HG02642 (cell line): Measurements from ENCODE around the gene ZACN.
A peak's percentile ranks its signal among the peaks of the same experiment; 100 is the strongest.

Experiments used
- ATAC-seq: cut with Tn5 transposase; IDR thresholded peaks from one replicate; pipeline ENCODE4 v1.9.1; 2021; ENCODE audit warnings: mild to moderate bottlenecking; ENCODE audit not compliant: unreplicated experiment, poor library complexity

ZACN gene

DNA sequence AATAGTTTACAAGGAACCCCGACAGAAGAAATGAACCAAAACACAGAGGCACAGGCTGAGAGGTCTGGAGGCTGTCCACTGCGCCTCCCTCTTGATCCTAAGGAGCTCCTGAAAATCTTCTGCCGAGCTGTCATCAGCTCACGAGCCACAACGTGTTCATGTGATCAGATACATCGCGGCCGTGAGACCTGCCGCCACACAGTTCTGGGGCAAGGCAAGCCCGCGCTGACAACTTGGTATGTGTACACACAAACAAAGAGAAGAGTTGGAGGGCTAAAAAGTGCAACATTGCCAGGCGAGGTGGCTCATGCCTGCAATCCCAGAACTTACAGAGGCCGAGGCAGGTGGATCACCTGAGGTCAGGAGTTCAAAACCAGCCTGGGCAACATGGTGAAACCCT lies 17.0 kb downstream of the ZACN start:
- ATAC-seq = no peak

DNA sequence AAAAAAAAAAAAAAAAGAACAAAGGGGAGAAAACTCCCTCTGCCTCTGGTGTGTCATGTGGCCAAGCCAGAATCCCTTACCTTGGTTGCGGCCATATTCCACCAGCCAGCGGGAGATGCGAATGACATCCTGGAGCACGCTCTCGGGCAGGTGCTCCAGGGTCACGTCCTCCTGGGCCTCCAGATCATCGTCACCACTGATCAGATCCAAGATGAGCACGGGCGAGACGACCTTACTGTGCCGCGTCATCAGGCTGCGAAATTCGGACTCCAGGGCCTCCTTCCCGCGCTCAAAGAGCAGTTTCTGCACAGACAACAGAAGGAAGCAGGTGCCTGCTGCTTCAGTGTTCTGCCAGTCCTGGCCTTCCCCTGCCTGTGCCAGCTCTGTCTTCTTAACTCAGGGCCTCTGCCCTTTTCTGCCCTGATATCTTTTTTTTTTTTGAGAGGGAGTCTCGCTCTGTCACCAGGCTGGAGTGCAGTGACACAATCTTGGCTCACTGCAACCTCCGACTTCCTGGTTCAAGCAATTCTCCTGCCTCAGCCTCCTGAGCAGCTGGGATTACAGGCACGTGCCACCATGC lies 18.8 kb downstream of the ZACN start:
- ATAC-seq = no peak

DNA sequence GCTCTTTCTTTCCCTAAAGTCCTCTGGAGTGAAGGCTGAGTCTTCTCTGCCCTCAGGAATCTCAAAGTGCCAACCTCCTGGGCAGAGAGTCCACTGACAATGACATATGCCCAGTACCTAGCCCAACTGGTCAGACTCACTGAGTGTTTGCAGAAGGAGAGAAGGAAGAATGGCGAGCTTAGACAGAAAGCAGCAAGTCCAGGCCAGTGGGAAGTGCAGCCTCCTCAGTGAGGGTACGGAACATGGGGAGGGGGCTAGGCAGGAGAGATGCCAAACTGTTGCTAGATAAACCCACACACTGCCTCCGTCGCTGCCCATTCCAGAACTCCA lies 23.9 kb downstream of the ZACN start:
- no peak for ATAC-seq

DNA sequence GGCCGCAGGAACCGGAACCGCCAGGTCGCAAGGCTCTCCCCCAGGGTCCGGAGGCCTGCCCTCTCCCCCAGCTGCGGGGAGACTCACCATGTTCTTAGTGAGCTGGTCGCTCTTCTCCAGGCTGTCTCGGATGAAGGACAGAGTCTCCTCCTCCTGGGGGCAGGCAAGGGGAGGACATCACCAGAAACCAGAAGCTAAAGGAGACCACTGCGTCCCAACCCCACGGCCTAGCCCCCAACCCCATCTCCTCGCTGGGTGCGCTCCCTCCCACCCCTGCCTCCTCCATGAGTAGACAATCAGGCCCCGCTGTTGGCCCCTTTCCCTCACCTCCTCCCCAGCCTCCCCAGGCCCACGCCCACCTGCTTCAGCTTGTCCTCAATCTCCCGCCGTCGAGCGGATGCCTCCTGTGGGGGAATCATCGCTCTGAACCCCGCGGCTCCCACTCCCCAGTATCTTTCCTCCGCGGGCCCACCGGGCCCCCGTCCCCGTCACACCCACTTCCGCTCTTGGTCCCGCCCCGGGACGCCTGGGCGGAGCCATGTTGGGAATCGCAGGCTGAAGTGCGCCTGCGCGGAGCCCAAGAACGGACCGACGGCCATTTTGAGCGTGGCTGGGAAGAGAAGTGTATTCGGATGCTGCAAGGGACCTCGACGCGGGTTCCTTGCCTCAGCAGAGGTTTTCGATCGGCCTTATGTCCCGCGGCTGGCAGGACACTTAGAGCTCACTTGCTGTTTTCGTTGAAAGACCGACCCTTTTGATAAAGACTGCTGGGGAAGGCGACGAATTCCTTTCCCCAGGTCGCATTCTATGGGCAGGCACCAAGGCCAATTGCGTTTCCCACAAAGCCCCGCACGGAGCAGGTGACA lies 24.5 kb downstream of the ZACN start, which contains the start of gene EXOC7:
EXOC7 (minus strand) TSS at position 514 of the 866 bp plus-strand sequence; CDS start at position 419, 95 bp downstream.
- peak; percentile 89 for ATAC-seq

DNA sequence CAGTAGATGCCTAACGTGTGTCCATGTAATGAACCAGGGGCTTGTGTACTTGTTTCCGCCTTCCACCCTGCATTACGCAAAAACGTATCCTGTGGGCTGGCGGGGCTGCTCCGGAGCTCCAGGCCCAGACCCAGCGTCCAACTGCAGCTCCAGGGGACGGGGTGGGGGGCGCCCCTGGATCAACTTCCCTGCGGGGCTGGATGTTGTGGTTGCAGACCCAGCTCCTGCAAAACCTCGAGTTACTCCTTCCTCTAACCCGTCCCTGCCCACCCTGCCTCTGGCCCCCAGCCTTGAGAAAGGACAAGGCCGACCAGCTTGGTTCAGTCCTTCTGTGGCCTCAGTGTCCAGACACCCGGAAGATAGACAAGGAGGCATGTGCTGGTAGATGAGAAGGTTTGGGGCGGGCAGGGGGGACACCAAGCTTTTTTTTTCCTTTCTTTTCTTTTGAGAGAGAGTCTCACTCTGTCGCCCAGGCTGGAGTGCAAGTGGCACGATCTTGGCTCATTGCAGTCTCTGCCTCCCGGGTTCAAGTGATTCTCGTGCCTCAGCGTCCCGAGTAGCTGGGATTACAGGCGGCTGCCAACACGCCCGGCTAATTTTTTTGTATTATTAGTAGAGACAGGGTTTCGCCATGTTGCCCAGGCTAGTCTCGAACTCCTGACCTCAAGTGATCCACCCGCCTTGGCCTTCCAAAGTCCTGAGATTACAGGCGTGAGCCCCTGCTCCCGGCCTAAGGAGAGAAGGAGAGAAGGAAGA lies 25.3 kb downstream of the ZACN start:
- ATAC-seq = no peak

DNA sequence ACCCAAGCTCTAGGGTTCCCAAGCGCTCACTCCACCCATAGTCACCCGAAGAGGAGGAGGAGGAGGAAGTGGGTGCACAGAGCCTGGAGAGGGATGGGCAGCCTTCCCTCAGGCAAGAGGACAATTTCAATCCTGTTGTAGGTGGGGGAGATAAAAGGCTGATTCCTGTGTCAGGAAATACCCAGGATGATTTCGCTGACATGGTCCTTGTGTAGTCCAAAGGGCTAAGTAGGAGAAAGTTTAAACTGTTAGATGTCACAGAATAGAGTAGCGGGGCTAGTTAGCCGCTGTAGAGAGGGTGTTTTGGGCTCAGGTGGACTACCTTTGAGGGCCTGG lies 25.9 kb downstream of the ZACN start:
- no peak for ATAC-seq

DNA sequence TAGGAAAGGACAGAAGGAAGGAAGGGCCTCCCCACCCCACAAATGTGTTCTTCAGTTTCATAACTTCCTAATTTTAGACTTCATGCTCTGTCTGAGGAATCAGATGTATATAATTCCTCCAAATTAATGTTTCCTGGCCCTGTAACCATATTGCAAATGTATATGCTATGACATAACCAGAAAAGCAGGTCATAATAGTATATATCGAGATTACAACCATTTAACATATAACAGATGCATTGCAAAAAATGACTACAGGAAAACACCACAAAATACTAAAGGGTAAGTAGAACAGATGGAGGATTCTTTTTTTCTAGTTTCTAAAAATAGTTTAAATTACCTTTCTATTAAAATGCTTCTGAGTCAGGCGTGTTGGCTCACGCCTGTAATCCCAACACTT lies 27.7 kb downstream of the ZACN start:
- ATAC-seq = no peak

DNA sequence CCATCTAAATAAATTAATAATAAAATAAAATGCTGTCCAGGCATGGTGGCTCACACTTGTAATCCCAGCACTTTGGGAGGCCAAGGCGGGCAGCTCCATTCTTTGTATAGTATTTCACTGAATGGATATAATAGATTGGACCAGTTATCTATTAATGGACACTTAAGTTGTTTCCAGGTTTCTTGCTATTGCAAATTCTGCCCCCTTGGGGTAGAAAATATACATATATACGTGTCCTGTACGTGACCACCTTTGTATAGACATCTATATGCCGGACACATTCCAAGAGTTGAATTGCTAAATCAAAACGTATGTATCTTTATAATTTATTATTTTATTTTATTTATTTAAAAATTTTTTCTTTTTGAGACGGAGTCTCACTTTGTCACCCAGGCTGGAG lies 28.5 kb downstream of the ZACN start:
- ATAC-seq = no peak

DNA sequence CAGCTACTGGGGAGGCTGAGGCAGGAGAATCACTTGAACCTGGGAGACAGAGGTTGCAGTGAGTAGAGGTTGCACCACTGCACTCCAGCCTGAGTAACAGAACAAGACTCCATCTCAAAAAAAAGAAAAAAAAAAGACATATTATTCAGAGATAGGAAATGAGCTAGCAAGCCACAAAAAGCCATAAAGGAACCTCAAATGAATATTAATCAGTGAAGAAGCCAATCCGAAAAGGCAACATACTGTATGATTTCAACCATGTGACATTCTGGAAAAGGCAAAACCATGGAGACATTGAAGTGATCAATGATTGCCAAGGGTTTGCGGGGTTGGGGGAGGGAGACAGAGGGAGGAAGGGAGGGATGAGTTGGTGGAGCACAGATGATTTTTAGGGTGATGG lies 33.0 kb downstream of the ZACN start:
- no peak for ATAC-seq

DNA sequence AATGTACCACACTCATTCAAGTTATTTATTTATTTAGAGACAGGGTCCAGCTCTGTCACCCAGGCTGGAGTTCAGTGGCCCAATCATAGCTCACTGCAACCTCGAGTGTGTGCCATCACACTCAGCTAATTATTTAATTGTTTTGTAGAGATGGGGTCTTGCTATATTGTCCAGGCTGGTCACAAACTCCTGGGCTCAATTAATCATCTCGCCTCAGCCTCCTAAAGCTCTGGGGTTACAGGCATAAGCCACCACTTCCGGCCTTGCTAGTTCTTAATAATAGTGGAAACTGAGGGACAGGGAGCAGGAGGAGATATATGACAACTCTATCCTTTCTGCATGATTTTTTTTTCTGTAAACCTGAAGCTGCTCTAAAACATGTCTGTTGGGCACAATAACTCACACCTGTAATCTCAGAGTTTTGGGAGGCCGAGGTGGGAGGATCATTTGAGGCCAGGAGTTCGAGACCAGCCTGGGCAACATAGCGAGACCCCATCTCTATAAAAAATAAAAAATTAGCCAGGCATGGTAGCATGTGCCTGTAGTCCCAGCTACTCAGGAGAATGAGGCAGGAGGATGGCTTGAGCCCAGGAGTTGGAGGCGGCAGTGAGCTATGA lies 36.3 kb downstream of the ZACN start:
- no peak for ATAC-seq

DNA sequence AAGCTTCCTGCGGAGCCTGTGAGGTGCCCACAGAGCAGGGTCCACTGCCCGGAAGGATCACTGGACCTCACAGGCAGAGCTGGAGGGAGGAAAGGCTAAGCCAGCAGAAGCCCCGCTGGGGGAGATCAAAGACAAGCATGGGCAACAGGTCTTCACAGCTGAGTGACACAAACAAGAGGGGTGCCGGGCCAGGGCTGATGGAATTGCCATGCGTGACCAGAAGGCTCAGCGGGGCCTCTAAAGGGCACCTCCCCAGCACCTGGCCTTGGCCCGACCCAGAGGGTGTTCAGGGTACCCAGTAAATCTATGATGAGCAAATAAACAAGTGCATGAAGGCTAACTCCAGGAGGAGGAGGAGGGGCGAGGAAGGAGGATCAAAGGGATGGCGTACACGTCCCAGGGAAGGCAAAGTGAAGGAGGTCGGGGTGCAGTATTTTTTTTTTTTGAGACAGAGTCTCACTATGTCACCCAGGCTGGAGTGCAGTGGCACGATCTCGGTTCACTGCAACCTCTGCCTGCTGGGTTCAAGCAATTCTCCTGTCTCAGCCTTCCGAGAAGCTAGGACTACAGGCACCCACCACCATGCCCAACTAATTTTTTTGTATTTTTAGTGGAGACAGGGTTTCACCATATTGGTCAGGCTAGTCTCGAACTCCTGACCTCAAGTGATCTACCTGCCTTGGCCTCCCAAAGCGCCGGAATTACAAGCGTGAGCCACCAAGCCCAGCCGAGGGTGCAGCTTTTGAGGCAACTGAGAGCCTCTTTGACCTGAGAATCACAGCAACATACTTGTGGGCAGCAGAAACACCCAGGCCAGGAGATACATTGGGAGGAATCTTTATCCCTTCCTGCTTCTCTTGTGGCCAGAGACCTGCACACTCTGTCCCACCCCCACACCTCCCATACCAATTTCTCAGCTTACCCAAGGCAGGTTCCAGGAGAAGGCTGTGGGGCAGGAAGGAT lies 40.7 kb downstream of the ZACN start:
- no peak for ATAC-seq

DNA sequence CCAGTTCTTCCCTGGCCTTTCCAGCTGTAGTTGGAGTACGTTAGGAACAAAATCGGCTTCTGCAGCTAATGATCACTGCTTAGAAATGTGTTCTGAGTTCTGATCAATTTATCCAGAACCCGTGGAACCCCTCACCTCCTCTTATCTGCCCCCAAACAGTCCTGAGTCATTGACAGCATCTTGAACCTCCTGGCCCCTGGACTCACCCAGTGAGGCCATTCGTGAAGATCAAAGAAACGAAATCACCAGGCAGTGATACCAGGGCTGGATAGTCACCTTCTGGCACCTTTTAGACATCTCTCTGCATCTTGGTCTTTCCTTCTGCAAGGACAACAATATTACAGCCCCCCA lies 41.7 kb downstream of the ZACN start:
- no peak for ATAC-seq

DNA sequence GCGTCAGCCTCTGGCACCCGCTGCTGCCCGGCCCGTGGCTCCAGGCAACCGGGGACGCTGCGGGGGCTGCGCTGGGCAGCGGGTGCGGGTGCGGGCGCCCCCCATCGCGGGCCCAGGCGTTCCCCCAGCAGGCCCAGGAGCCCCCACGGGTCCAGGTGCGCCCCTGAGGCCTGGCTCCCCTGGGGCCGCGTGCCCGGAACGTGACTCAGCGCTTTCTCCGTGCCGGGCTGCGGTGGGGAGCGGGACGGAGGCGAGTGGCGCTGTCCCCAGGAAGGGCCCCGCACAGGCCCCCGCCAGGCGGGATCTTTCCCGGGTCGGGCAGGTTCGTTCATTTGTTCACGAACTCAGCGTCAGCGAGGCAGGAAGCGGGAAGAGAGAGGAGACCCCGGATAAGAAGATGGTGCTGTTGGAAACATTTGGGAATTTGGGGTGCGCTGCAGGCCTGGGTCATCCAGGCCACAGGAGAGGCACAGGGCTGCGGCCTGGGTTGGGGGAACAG lies 43.0 kb downstream of the ZACN start:
- peak; percentile 29 for ATAC-seq

DNA sequence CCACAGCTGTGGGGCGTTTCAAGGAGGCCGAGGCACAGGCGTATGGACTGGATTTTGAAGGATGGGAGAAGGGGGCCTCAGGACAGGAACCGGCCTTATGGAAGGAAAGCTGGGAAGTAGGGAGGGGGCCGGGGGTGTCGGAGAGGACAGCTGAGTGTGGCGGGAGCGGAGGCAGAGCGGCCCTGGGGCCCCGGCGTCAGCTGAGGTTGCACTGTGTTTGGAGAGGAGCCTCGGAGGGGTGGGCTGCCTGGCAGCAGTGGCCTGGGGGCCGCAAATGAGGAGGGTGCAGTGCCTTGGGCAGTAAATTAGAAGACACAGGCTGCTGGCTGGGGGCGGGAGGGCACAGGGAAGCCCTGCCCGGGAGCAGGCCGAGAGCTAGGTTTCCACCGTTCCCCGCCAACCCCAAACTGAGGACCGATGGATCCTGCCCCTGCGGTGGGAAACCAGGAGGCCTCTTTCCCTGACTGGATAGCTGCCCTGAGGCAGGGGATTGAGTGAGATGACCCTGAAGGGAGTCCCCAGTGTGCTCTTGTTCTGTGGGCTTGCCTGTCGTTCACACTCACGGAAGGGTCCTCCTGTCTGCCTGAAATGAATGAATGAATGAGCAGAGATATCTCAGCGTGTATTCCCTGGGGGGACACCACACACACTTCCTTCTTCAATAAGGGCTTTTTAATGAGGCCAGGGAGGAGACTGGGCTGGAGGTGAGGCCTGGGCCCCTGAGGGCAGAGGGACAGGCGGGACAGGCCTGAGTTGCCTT lies 43.6 kb downstream of the ZACN start:
- no peak for ATAC-seq

DNA sequence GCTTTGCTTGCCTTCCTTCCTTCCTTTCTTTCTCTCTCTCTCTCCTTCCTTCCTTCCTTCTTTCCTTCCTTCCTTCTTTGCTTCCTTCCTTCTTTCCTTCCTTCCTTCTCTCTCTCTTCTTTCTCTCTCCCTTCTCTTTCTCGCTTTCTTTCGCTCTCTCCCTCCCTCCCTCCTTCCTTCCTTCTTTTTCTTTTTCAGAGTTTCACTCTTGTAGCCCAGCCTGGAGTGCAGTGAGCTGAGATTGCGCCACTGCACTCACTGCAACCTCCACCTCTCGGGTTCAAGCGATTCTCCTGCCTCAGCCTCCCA lies 44.2 kb downstream of the ZACN start:
- ATAC-seq = no peak

DNA sequence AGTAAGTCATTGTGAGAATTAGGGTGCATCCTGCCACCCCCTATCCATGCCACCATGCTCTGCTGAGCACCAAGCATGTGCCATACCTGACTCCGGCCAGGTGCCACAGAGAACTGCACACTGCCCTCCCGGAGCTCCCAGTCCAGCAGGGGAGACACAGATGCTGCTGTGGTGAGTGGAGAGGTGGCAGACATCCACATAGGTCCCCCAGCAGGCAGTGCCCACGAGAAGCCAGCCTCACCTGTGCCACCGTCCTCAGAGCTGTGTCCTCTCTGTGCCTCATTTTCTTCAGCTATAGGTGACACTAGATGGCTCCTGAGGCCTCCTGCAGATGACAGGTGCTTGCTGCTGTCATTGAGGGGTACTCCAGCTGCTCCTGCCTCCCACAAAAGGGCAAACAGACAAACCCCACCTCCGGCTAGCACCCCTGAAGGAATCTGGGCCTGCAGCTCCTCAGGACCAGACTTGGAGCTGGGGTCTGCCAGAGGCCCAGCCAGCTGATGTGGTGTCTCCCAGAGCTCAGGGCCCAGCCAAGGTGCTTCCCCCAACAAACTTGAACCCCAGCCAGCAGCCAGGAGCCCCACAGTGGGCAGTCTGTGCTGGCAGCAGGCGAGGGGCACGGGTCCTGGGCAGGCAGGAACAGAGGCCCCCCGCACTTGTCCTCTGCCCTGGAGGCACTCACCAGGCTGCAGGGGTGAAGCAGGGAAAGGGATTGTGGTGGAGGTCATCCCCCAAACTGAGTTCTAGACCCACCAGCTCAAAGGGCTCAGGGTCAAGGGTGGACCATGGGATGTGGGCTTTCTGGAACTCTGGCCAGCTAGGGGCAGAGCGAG lies 45.0 kb downstream of the ZACN start:
- no peak for ATAC-seq

DNA sequence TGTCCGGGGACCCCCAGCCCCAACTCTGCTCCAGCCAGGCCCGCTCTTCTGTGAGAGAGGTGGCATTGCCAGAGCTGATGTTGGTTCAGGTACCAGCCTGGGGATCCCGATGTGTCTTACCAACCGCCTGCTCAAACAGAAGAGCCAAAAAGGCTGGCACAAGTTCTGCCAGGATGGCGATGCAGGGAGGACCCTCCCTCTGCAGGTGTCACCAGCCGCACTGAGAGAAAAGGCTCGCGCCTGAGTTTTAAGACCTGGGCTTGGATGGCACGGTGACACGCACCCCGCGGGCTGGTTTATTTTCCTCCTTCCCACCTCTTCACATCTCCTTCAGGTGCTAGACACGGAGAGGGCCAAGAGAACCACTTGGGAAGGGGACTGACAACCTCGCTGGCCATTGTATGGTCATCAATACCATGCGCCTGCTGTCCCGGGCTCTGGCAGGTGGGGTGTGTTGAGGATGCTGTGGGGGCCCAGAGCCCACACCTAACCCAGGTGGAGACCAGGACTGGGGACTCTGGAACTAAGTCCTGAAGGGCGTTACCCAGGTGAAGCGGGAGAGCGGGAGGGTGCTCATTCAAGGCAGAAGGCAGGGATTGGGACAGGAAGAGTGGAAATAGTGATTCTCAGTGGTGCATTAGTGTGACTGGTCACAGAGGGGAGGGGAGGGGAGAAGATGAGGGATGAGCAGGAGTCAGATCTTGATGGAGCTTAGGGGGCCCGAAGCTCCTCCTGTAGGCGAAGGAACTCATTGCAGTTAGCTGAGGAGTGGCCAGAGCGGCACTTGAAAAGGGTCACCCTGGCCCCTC lies 45.8 kb downstream of the ZACN start:
- ATAC-seq = no peak

DNA sequence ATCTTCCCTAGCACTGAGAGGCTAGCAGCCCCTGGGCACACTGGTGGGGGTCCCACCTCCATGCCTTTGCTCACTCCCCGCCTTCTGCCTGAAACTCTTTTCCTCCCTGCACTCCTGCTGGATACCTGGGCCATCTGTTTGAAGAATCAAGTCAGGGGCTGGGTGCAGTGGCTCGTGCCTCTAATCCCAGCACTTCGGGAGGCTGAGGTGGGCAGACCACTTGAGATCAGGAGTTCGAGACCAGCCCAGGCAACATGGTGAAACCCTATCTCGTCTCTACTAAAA lies 46.4 kb downstream of the ZACN start:
- no peak for ATAC-seq
